Measurements from ENCODE around the gene XRN2.
"Not testable (repeated sequence)": the region's sequence is repeated elsewhere in the genome, so short reads cannot be mapped to it uniquely, and the experiment has no call there.

XRN2 gene

GRCh38 chr20:21355981-21356380, 52.9 kb downstream of the XRN2 start:
- DNase-seq, result no peak

- no peak for DNase-seq
Observed at GRCh38 chr20:21356386-21356785, 53.3 kb downstream of the XRN2 start.

- no peak for DNase-seq
Observed at GRCh38 chr20:21357844-21358243, 54.7 kb downstream of the XRN2 start.

GRCh38 chr20:21358737-21359136, 55.6 kb downstream of the XRN2 start:
- no peak for DNase-seq

- DNase-seq, result no peak
Observed at GRCh38 chr20:21360705-21361104, 57.6 kb downstream of the XRN2 start.

GRCh38 chr20:21361266-21361665, 58.1 kb downstream of the XRN2 start:
- no peak for DNase-seq

- DNase-seq, result no peak
Observed at GRCh38 chr20:21364413-21364812, 61.3 kb downstream of the XRN2 start.

- DNase-seq, result no peak
Observed at GRCh38 chr20:21365771-21366170, 62.6 kb downstream of the XRN2 start.

- not testable (repeated sequence) for DNase-seq
Observed at GRCh38 chr20:21366273-21366672, 63.1 kb downstream of the XRN2 start.

GRCh38 chr20:21368791-21369190, 65.7 kb downstream of the XRN2 start:
- no peak for DNase-seq

- DNase-seq, result no peak
Observed at GRCh38 chr20:21371193-21371592, 68.1 kb downstream of the XRN2 start.

GRCh38 chr20:21372016-21372415, 68.9 kb downstream of the XRN2 start:
- DNase-seq, result no peak

GRCh38 chr20:21373436-21373835, 70.3 kb downstream of the XRN2 start:
- no peak for DNase-seq

- no peak for DNase-seq
Observed at GRCh38 chr20:21376626-21377025, 73.5 kb downstream of the XRN2 start.

- DNase-seq, result no peak
Observed at GRCh38 chr20:21377701-21378100, 74.6 kb downstream of the XRN2 start.

GRCh38 chr20:21378259-21378658, 75.1 kb downstream of the XRN2 start:
- DNase-seq, result no peak

GRCh38 chr20:21380711-21381110, 77.6 kb downstream of the XRN2 start:
- DNase-seq, result no peak

GRCh38 chr20:21381619-21382018, 78.5 kb downstream of the XRN2 start:
- no peak for DNase-seq

- no peak for DNase-seq
Observed at GRCh38 chr20:21384308-21384892, 81.3 kb downstream of the XRN2 start.

GRCh38 chr20:21386111-21386510, 83.0 kb downstream of the XRN2 start:
- no peak for DNase-seq

GRCh38 chr20:21387528-21387927, 84.4 kb downstream of the XRN2 start:
- no peak for DNase-seq

GRCh38 chr20:21388566-21388965, 85.4 kb downstream of the XRN2 start:
- no peak for DNase-seq

GRCh38 chr20:21389368-21389767, 86.2 kb downstream of the XRN2 start:
- no peak for DNase-seq

GRCh38 chr20:21390768-21391167, 87.6 kb downstream of the XRN2 start:
- no peak for DNase-seq

- DNase-seq, result no peak
Observed at GRCh38 chr20:21391185-21391971, 88.2 kb downstream of the XRN2 start.
